Sigmoid colon (tissue), 4 donors: Measurements from ENCODE around the gene MAPKBP1.

Source experiments
- CTCF ChIP-seq, 4 experiments: fragments of 450-650 bp in 3 of 4; fragments of 200-600 bp in 1 of 4; IDR thresholded peaks; one replicate each; pipeline ENCODE4 v1.5.1; 2016 to 2019; ENCODE audit warnings: antibody characterized with exemption in 4 of 4, mild to moderate bottlenecking in 3 of 4, moderate library complexity in 2 of 4
- EP300 ChIP-seq, 4 donors: sonication (generic); formaldehyde crosslinking; IDR thresholded peaks; one replicate each; pipeline ENCODE4 v1.6.1; 2017; ENCODE audit warnings: antibody characterized with exemption in 4 of 4
- POLR2A ChIP-seq, 2 donors: fragments of 450-650 bp; IDR thresholded peaks; one replicate each; pipeline ENCODE4 v1.6.1; 2016; ENCODE audit warnings: antibody characterized with exemption in 2 of 2, mild to moderate bottlenecking in 2 of 2, moderate library complexity in 2 of 2
- POLR2AphosphoS5 ChIP-seq, 4 donors: sonication (generic); formaldehyde crosslinking; IDR thresholded peaks; one replicate each; pipeline ENCODE4 v1.6.1; 2017; ENCODE audit warnings: antibody characterized with exemption in 4 of 4

GRCh38 chr15:41866263-41866703 is 92.0 kb downstream of the MAPKBP1 start:
- TF ChIP-seq CTCF (IDR thresholded peaks at IDR 0.05) (no peak), POLR2AphosphoS5 (IDR thresholded peaks at IDR 0.05) (no peak), POLR2A (IDR thresholded peaks at IDR 0.05) (no peak), EP300 (IDR thresholded peaks at IDR 0.05) (no peak)
